Activated CD4-positive, alpha-beta T cell treated with anti-CD3 and anti-CD28 coated beads for 36 hours (primary cell): Measurements from ENCODE around the gene SPEN. TPM values are rescaled to one million over a fixed set of nuclear protein-coding genes. Genes with fewer than 3 reads are reported as not detected.

Experiments used
- ATAC-seq: fragments of 200-7000 bp; cut with Tn5 transposase; one replicate; pipeline ENCODE4 v1.10.0; 2021; ENCODE audit warnings: mild to moderate bottlenecking, moderate library complexity
- CTCF ChIA-PET: fragments of 350-600 bp; sonication (Branson Sonifier 250); formaldehyde crosslinking; loops from one replicate; lab custom pipeline; 2021; ENCODE audit warnings: antibody characterized with exemption; lab: Charles Lee
- POLR2A ChIA-PET: fragments of 350-600 bp; sonication (Branson Sonifier 250); formaldehyde crosslinking; loops from one replicate; lab custom pipeline; 2021; ENCODE audit warnings: antibody characterized with exemption, inconsistent platforms; lab: Charles Lee
- DNase-seq: peaks from one replicate; pipeline ENCODE4 v3.0.0-alpha.2; 2020
- H3K27ac Mint-ChIP-seq: one replicate; pipeline ENCODE4 v1.8.0; 2021; ENCODE audit warnings: mixed read lengths
- H3K27me3 Mint-ChIP-seq: one replicate; pipeline ENCODE4 v1.8.0; 2021; ENCODE audit warnings: mixed read lengths
- H3K36me3 Mint-ChIP-seq: one replicate; pipeline ENCODE4 v1.8.0; 2021; ENCODE audit warnings: low read depth, mixed read lengths
- H3K4me1 Mint-ChIP-seq: one replicate; pipeline ENCODE4 v1.8.0; 2021; ENCODE audit warnings: mixed read lengths
- H3K4me3 Mint-ChIP-seq: one replicate; pipeline ENCODE4 v1.8.0; 2021; ENCODE audit warnings: mild to moderate bottlenecking, moderate library complexity, mixed read lengths
- H3K9me3 Mint-ChIP-seq: one replicate; pipeline ENCODE4 v1.8.0; 2021; ENCODE audit warnings: low read depth, mixed read lengths
- intact Hi-C, 2 experiments: fragments of 100-400 bp; cut with DNase I in 1 of 2; cut with micrococcal nuclease in 1 of 2; formaldehyde crosslinking; loops; one replicate each; pipeline versions ENCODE4 v1.14.2 to v1.15.1; 2022 to 2024; cut with DNase I, micrococcal nuclease
- total RNA-seq, 2 experiments: library from RNA; stranded (reverse); gene quantifications; one replicate each; pipeline ENCODE4 v1.2.3, GENCODE V29; 2021

The SPEN gene
- total RNA-seq, 2 experiments from 2014 or later: 43.2 to 52.7 TPM

DNA sequence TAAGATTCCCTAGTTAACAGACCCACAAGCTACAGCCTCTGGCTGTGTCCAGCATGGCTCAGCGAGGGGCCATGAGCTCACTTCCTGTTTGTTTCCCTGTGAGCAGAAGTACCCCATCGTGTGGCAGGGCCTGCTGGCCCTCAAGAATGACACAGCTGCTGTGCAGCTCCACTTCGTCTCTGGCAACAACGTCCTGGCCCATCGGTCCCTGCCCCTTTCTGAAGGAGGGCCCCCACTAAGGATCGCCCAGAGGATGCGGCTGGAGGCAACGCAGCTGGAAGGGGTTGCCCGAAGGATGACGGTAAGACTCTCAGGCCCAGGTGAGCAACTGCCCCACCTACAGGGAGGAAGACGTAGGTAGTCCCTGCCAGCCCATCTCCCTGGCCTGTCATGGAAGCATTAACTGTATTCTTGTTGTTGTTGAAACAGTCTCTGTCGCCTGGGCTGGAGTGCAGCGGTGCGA, 90.2 kb downstream of the SPEN start:
- no peaks in the 10 kb centered on the region for H3K9me3 Mint-ChIP-seq
- POLR2A ChIA-PET: interaction anchor here (0.7 kb wide), 1 partner anchor 11 kb away, joined by 3 read pairs; no protein-coding TSS in a partner anchor
- H3K27ac Mint-ChIP-seq: peak overlapping the region; percentile 83
- intact Hi-C loops: no loop called here
- no peaks in the 10 kb centered on the region for H3K27me3 Mint-ChIP-seq
- DNase-seq (no peak), ATAC-seq (peak; percentile 25)
- no peak overlapping the region for H3K4me3 Mint-ChIP-seq
- CTCF ChIA-PET: interaction anchor here (1.7 kb wide), 1 partner anchor 39 kb away, joined by 3 read pairs; the partner anchor contains the start of gene ZBTB17
- H3K36me3 Mint-ChIP-seq: peaks cover 48% of the 10 kb centered on the region
- peaks cover 5% of the 10 kb centered on the region for H3K4me1 Mint-ChIP-seq

DNA sequence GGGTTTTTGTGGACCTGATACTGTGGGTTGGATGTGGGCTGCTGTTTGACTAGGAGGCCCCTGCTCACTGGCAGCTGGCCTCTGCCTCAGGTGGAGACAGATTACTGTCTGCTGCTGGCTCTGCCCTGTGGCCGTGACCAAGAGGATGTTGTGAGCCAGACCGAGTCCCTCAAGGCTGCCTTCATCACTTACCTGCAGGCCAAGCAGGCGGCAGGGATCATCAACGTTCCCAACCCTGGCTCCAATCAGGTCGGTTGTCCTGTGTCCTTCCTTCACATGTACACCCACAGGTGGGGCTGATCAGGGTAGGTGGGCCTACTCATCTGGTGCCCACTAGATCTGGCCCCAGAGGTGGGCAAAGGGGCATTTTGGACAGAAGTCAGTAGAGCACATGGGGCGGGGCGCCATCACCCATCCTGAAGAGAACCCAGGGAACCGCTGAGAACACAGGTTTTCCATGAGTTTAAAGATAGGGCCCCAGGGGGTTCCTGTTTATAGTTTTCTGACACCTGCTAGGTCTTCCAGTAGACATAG, 91.2 kb downstream of the SPEN start:
- H3K27me3 Mint-ChIP-seq: no peaks in the 10 kb centered on the region
- ATAC-seq: no peak
- peaks cover 5% of the 10 kb centered on the region for H3K4me1 Mint-ChIP-seq
- ChIA-PET CTCF (interaction anchor here (0.6 to 1.7 kb wide), 3 partner anchors 38 to 151 kb away, joined by 3 to 6 read pairs (median 3); partner anchors contain the start of gene ZBTB17), POLR2A (no interaction called here)
- DNase-seq: no peak
- H3K27ac Mint-ChIP-seq: peak overlapping the region; percentile 64
- H3K9me3 Mint-ChIP-seq: no peaks in the 10 kb centered on the region
- H3K36me3 Mint-ChIP-seq: peaks cover 43% of the 10 kb centered on the region
- H3K4me3 Mint-ChIP-seq: no peak overlapping the region
- intact Hi-C loops: no loop called here

DNA sequence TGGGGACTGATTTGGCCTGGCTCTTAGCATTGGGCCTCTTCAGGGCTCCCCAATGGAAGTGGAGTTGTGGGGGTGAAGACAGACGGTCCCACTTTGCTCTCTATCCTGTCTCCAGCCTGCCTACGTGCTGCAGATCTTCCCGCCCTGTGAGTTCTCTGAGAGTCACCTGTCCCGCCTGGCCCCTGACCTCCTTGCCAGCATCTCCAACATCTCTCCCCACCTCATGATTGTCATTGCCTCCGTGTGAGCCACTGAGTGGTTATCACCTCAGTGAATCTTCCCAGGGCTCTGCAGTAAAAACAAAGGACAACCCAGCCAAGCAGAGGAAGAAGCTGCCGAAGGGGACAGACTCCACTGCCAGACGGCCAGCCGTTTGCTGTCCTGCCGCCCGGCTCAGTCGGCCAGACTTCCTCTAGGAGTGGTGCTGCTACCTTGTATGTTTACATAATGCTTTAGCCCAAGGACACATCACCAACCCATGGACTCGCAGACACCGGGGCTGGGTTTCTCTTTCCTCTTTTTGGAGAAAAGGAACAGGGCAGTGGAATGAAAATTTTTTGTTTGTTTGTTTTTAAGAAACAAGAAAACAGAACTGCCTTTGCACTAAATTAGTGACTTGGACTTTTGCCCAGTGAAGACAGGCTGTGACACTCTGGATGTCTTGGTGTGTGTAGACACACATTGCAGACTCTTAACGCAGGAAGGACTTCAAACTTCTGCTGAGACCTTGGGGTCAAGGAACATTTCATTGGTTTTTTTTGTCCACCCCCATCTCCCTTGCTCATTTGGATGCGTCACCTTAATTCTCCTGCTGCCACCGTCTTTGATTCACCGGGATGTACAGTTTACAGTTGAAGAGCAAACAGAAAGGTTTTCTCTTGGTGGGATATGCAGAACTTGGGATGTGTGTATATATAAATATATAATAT, 91.9 kb downstream of the SPEN start:
- no peaks in the 10 kb centered on the region for H3K9me3 Mint-ChIP-seq
- no peak for DNase-seq
- ChIA-PET CTCF (interaction anchor here (0.6 kb wide), 1 partner anchor 151 kb away, joined by 3 read pairs; no protein-coding TSS in a partner anchor), POLR2A (no interaction called here)
- no peak overlapping the region for H3K4me3 Mint-ChIP-seq
- H3K36me3 Mint-ChIP-seq: peaks cover 40% of the 10 kb centered on the region
- intact Hi-C loops: no loop called here
- H3K4me1 Mint-ChIP-seq: peaks cover 5% of the 10 kb centered on the region
- ATAC-seq: no peak
- no peaks in the 10 kb centered on the region for H3K27me3 Mint-ChIP-seq
- H3K27ac Mint-ChIP-seq: peak overlapping the region; percentile 64

DNA sequence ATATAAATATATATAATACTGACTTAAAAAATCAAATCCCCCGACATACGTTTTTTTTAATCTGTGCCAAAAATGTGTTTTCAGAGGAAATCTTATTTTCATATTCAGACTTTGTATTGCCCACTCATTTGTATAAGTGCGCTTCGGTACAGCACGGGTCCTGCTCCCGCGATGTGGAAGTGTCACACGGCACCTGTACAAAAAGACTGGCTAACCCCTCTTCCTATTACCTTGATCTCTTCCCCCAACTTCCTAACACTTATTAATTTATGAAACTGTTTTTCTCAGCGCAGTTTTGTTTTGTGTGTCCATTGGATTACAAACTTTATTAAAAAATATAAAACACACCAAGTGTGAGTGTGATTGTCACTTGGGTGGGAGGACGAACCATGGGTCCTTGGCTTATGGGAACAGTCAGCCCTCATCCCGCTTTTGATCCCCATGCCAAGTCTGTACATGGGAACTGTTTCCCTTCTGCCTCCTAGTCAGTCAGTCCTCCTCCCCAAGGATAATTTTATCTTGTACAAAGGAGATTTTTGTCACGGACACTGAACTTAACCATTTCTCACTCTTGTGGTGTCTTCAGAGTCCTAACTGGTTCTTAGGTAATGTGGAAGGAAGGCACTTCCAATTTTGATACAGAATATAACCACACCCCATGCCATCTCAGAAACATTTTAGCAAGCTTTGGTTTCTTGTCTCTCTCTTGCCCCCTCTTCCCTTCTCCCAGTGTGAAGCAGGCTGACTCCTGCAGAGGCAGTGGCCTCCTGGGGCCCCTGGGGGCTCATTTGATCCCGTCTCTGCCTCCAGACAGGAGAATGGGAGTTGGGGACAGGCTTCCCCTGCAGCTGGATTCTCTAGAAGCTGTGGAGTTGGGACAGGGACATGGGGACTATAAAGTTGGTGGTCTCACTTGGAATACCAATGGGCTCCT, 92.9 kb downstream of the SPEN start:
- Mint-ChIP-seq H3K4me3 (no peak overlapping the region), H3K36me3 (peaks cover 30% of the 10 kb centered on the region), H3K4me1 (peaks cover 5% of the 10 kb centered on the region), H3K9me3 (no peaks in the 10 kb centered on the region), H3K27ac (peak overlapping the region; percentile 25), H3K27me3 (no peaks in the 10 kb centered on the region)
- no peak for DNase-seq
- ChIA-PET CTCF (interaction anchor here (0.5 to 1.2 kb wide), 3 partner anchors 14 to 139 kb away, joined by 3 read pairs; no protein-coding TSS in a partner anchor), POLR2A (interaction anchor here (1.0 kb wide), 1 partner anchor 35 kb away, joined by 3 read pairs; no protein-coding TSS in a partner anchor)
- ATAC-seq: no peak
- intact Hi-C loops: no loop called here

DNA sequence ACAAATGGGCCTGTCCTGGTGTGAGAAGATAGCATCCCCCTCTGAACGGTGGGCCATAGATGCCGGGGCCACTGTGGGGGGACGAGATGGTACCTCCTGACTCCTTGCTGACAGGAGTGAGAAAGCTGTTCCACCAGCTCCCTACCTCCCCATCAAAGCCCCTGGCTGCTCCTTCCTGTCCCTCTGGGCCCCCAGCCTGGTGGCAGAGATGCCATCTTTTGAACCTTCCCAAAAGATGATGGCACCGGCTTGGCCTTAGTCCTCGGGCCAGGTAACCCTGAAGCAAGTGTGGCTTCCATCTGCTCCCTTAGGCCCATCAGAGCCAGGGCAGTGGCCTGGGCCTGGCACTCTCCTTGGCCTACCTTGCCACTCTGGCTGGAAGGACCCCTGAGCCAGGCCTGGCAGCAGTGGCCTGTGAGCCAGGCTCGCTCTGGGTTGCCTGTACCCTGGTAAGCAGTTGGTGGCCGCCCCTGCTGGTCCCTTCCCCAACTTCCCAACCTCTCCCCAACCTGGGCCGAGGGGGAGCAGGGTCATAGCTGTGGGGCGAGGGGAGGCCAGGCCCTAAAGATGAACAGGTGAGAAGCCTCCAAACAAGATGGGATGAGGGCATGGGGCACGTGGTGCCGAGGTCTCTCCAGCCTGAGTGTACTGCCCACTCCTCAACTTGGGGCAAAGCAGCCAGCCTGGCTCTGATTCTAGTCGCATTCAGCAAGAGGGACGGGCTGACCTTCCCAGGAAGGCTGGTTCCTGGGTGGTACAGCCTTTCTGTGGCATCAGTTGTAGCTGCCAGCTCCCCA, 93.7 kb downstream of the SPEN start:
- POLR2A ChIA-PET: interaction anchor here (1.0 kb wide), 1 partner anchor 34 kb away, joined by 3 read pairs; no protein-coding TSS in a partner anchor
- Mint-ChIP-seq H3K9me3 (no peaks in the 10 kb centered on the region), H3K27ac (no peak overlapping the region), H3K4me3 (no peak overlapping the region), H3K36me3 (peaks cover 27% of the 10 kb centered on the region), H3K4me1 (peaks cover 5% of the 10 kb centered on the region), H3K27me3 (no peaks in the 10 kb centered on the region)
- DNase-seq (no peak), ATAC-seq (no peak)
- intact Hi-C loops: no loop called here
- CTCF ChIA-PET: interaction anchor here (0.5 to 1.2 kb wide), 3 partner anchors 15 to 140 kb away, joined by 3 read pairs; no protein-coding TSS in a partner anchor

DNA sequence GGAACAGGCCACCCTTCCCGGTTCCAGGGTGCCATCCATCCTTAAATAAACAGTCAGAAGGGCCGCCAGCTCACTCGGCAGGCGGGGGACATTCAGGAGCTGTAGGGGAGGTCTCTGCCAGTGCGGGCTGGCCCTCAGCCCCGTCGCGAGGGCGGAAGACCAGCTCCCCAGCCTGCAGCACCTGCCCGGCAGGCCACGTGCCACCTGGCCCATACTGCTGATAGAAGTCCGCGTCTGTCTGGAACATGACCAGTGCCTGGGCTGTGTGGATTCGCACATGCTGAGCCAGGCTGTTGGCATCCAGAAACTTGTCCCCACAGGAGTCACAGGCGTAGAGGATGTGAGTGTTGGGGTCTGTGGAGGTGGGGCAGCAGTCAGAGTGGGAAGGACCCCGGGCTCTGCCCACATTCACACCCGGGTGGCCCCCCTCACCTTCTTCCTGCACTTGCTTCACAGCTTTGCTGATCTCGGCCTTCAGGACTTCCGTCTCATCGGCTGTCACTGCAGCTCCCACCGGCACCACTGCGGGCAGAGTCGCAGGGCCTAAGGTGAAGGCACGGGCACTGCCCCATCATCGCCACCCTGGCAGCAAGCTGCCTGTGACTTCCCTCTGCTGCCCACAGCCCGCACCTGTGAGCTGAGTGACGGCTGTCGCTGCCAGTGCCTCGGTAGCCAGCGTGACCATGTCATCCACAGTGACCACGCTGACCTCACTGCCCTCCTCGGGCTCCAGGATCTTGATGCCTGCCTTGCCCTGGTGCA, 94.6 kb downstream of the SPEN start:
- ATAC-seq (no peak), DNase-seq (no peak)
- Mint-ChIP-seq H3K4me3 (no peak overlapping the region), H3K4me1 (peaks cover 7% of the 10 kb centered on the region), H3K36me3 (peaks cover 28% of the 10 kb centered on the region), H3K27ac (no peak overlapping the region), H3K9me3 (no peaks in the 10 kb centered on the region), H3K27me3 (no peaks in the 10 kb centered on the region)
- ChIA-PET CTCF (interaction anchor here (0.9 to 1.0 kb wide), 2 partner anchors 33 to 150 kb away, joined by 3 to 5 read pairs; no protein-coding TSS in a partner anchor), POLR2A (no interaction called here)
- intact Hi-C loops: no loop called here

DNA sequence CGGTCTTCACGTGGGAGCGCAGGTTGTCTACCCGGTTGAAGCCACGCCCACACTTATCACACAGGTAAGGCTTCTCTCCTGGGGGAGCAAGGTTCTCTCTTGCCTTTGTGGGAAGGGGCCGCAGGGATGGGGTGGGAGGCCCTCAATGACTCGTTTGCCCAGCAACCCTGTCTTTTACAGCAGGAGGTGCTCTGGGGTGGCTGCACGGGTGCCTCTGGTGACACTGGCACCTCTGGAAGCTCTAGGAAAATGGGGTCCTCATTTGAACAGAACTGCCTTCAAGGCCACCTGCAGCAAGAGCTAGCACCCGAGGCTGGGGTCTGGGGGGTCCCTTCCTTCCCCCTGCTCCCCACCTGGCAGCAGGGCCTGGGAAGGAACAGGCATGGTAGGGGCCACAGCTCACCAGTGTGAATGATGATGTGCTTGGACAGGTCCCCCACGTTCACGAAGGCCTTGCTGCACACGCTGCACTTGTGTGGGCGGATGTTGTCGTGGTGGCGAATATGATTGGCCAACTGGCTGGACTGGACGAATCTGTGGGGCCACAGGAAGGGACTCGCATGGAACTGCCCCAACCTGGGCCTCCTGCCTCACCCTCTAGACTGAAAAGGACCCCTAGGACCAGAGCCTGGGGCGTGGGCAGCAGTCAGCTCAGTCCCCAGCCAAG, 95.3 kb downstream of the SPEN start:
- DNase-seq (no peak), ATAC-seq (no peak)
- peaks cover 26% of the 10 kb centered on the region for H3K36me3 Mint-ChIP-seq
- intact Hi-C loops: no loop called here
- H3K27ac Mint-ChIP-seq: no peak overlapping the region
- no peak overlapping the region for H3K4me3 Mint-ChIP-seq
- peaks cover 10% of the 10 kb centered on the region for H3K4me1 Mint-ChIP-seq
- CTCF ChIA-PET: interaction anchor here (0.9 kb wide), 1 partner anchor 151 kb away, joined by 5 read pairs; no protein-coding TSS in a partner anchor
- POLR2A ChIA-PET: no interaction called here
- no peaks in the 10 kb centered on the region for H3K27me3 Mint-ChIP-seq
- H3K9me3 Mint-ChIP-seq: no peaks in the 10 kb centered on the region

DNA sequence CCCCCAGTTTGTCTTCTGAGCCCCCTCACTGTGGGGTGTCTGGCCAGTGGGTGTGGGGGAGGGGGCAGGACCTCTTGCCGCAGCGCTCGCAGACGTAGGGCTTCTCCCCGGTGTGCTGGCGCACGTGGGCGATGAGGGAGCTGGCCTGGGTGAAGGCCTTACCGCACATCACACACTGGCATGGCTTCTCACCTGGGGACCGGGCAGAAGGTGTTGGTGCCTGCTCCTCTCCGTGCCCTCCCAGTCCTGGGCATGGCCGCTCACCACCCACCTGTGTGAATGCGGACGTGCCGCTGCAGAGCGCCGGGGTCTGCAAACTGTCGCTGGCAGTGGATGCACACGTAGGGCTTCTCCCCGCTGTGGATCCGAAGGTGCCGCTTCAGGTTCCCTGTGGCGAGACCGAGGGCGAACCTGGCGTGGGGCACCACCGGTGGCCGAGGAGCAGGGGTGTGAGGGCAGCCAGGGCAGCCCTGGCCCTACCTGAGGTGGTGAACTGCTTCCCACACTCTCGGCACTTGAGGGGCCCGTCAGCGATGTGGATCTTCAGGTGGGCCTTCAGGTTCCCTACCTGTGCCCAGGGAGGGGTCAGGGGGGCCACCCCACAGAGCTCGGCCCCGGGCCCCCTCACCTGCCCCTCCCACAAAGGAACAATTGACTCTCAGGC, 96.0 kb downstream of the SPEN start:
- Mint-ChIP-seq H3K36me3 (peaks cover 30% of the 10 kb centered on the region), H3K4me1 (peaks cover 14% of the 10 kb centered on the region), H3K27me3 (no peaks in the 10 kb centered on the region), H3K9me3 (no peaks in the 10 kb centered on the region), H3K4me3 (no peak overlapping the region), H3K27ac (no peak overlapping the region)
- no peak for ATAC-seq
- CTCF ChIA-PET: interaction anchor here (0.8 to 0.9 kb wide), 2 partner anchors 21 to 152 kb away, joined by 3 to 5 read pairs; no protein-coding TSS in a partner anchor
- POLR2A ChIA-PET: interaction anchor here (0.7 kb wide), 1 partner anchor 12 kb away, joined by 3 read pairs; no protein-coding TSS in a partner anchor
- intact Hi-C loops: no loop called here
- no peak for DNase-seq

DNA sequence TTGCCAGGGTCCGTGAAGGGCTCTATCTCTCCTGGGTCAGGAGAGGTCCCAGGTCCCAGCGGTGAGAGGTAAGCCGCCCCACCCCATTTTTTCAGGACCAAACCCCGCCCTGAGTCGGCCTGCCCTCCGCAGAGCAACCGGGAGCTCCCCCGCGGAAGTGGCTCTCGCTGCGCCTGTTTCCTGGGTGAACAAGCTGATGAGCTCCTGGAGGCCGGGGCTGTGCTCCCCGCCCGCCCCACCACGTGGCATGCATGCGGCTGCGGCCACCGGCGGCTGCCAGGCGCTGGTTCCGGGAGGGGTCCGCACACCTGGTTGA, 96.4 kb downstream of the SPEN start:
- Mint-ChIP-seq H3K9me3 (no peaks in the 10 kb centered on the region), H3K27me3 (no peaks in the 10 kb centered on the region), H3K27ac (no peak overlapping the region), H3K4me1 (peaks cover 19% of the 10 kb centered on the region), H3K4me3 (no peak overlapping the region), H3K36me3 (peaks cover 33% of the 10 kb centered on the region)
- ATAC-seq: no peak
- ChIA-PET POLR2A (interaction anchor here (0.7 kb wide), 1 partner anchor 12 kb away, joined by 3 read pairs; no protein-coding TSS in a partner anchor), CTCF (interaction anchor here (0.6 to 0.8 kb wide), 2 partner anchors 20 to 64 kb away, joined by 3 read pairs; no protein-coding TSS in a partner anchor)
- no peak for DNase-seq
- intact Hi-C loops: no loop called here
